H1 (cell line): Measurements from ENCODE around the gene LPCAT3. TPM values are rescaled to one million over a fixed set of nuclear protein-coding genes. Genes with fewer than 3 reads are reported as not detected.

Experiments
- BCL11A ChIP-seq, 2 experiments: IDR thresholded peaks; one replicate each; pipeline ENCODE4 v1.6.1; 2011; ENCODE audit warnings: low read depth in 2 of 2, low read length in 2 of 2, mild to moderate bottlenecking in 2 of 2
- BRCA1 ChIP-seq: IDR thresholded peaks from 2 replicates; pipeline ENCODE4 v1.6.1; 2012; ENCODE audit warnings: low read depth, low read length, improper control_type of control experiment
- CEBPB ChIP-seq: IDR thresholded peaks from 2 replicates; pipeline ENCODE4 v1.6.1; 2012; ENCODE audit warnings: low read depth, low read length
- CHD2 ChIP-seq: IDR thresholded peaks from 2 replicates; pipeline ENCODE4 v1.6.1; 2012; ENCODE audit warnings: low read length, improper control_type of control experiment
- CTBP2 ChIP-seq: IDR thresholded peaks from 2 replicates; pipeline ENCODE4 v1.7.0; 2011; ENCODE audit warnings: borderline replicate concordance, mild to moderate bottlenecking, moderate library complexity, mixed read lengths, low read length; ENCODE audit not compliant: insufficient read depth, insufficient read length
- CTCF ChIP-seq, 3 experiments: IDR thresholded peaks; 1 replicate in 2 of 3; 2 replicates in 1 of 3; pipeline versions ENCODE4 v1.5.1 to v1.6.1; 2011; ENCODE audit warnings: low read length in 3 of 3, mild to moderate bottlenecking in 3 of 3, inconsistent platforms in 2 of 3, low read depth in 1 of 3, moderate library complexity in 1 of 3; ENCODE audit not compliant: insufficient read depth in 1 of 3; ENCODE audit errors: control extremely low read depth in 1 of 3
- EP300 ChIP-seq, 2 experiments: IDR thresholded peaks; 1 replicate in 1 of 2; 2 replicates in 1 of 2; pipeline ENCODE4 v1.6.1; 2011 to 2012; ENCODE audit warnings: low read depth in 2 of 2, low read length in 2 of 2, mild to moderate bottlenecking in 2 of 2, borderline replicate concordance in 1 of 2, inconsistent platforms in 1 of 2, moderate library complexity in 1 of 2
- GABPA ChIP-seq: IDR thresholded peaks from 2 replicates; pipeline ENCODE4 v1.6.1; 2011; ENCODE audit warnings: mild to moderate bottlenecking, low read length, moderate library complexity, borderline replicate concordance; ENCODE audit not compliant: insufficient read depth
- JUND ChIP-seq: IDR thresholded peaks from 2 replicates; pipeline ENCODE4 v1.6.1; 2011; ENCODE audit warnings: mild to moderate bottlenecking, improper control_type of control experiment, low read length
- KDM5A ChIP-seq: fragments of 200-600 bp; IDR thresholded peaks from 2 replicates; pipeline ENCODE4 v1.7.1; 2012; ENCODE audit warnings: mild to moderate bottlenecking, low read length, inconsistent platforms, mixed read lengths
- NRF1 ChIP-seq: IDR thresholded peaks from 2 replicates; pipeline ENCODE4 v1.6.1; 2011; ENCODE audit warnings: mild to moderate bottlenecking, low read depth, low read length, improper control_type of control experiment
- POLR2A ChIP-seq, 2 experiments: IDR thresholded peaks; 1 replicate in 1 of 2; 2 replicates in 1 of 2; pipeline ENCODE4 v1.6.1; 2011; ENCODE audit warnings: low read depth in 2 of 2, low read length in 2 of 2, mild to moderate bottlenecking in 2 of 2; ENCODE audit errors: control extremely low read depth in 1 of 2
- POLR2AphosphoS5 ChIP-seq: IDR thresholded peaks from 2 replicates; pipeline ENCODE4 v1.6.1; 2011; ENCODE audit warnings: low read depth, low read length
- POU5F1 ChIP-seq: IDR thresholded peaks from 2 replicates; pipeline ENCODE4 v1.6.1; 2011; ENCODE audit warnings: low read depth, mild to moderate bottlenecking, low read length, moderate library complexity
- RAD21 ChIP-seq, 2 experiments: IDR thresholded peaks in 1 of 2; conservative IDR thresholded peaks in 1 of 2; 2 replicates each; pipeline ENCODE4 v1.6.1; 2011; ENCODE audit warnings: low read depth in 2 of 2, low read length in 2 of 2, improper control_type of control experiment in 1 of 2, inconsistent platforms in 1 of 2, mild to moderate bottlenecking in 1 of 2, moderate library complexity in 1 of 2
- TEAD4 ChIP-seq: IDR thresholded peaks from 2 replicates; pipeline ENCODE4 v1.6.1; 2012; ENCODE audit warnings: low read depth, low read length, inconsistent platforms, mixed read lengths
- USF2 ChIP-seq: IDR thresholded peaks from 2 replicates; pipeline ENCODE4 v1.6.1; 2011; ENCODE audit warnings: low read length, improper control_type of control experiment
- YY1 ChIP-seq: IDR thresholded peaks from 2 replicates; pipeline ENCODE4 v1.6.1; 2011; ENCODE audit warnings: low read depth, mild to moderate bottlenecking, low read length
- polyA plus RNA-seq, 7 experiments: library from polyadenylated mRNA; depleted of rRNA in 3 of 7; stranded (reverse) in 5 of 7; unstranded in 2 of 7; fragments of >200 nt in 5 of 7; fragments of 200-250 nt in 2 of 7; gene quantifications; 1 replicate in 5 of 7; 2 replicates in 1 of 7; 4 replicates in 1 of 7; pipeline versions ENCODE4 v1.2.1 to v1.2.3, GENCODE V29; 2011 to 2013; ENCODE audit warnings: missing spikeins in 2 of 7, mixed read lengths in 2 of 7
- total RNA-seq: library from RNA; stranded (reverse); fragmentation: NEBNext Ultra II Directional; extraction: Animal tissue kit (Norgen Biotek cat#: 25700); gene quantifications from 2 replicates; pipeline ENCODE4 v1.2.1, GENCODE V29; 2021
- TF ChIP-seq, protein P1 (sequence below): IDR thresholded peaks from 2 replicates; pipeline ENCODE4 v1.6.1; 2012; ENCODE audit warnings: inconsistent platforms

The LPCAT3 gene
- total and polyA plus RNA-seq, 2 of the 8 experiments (the other 6 are each of a cell fraction or from before 2014, with no cell fraction given): 55.8 to 70.4 TPM

- TF ChIP-seq RAD21 (IDR thresholded peaks at IDR 0.05 in 1 of 2, conservative IDR thresholded peaks at IDR 0.05 in 1 of 2; ENCODE audit: low read depth in 2 of 2, low read length in 2 of 2) (peak; percentile 64 to 72), KDM5A (no peak), NRF1 (0 out of 2 replicates have a peak, but pooled peaks have one; percentile 21), BRCA1 (no peak), CTCF (IDR thresholded peaks at IDR 0.05; ENCODE audit: control extremely low read depth in 1 of 3, insufficient read depth in 1 of 3, low read depth in 1 of 3, low read length in 3 of 3) (peak in 2 of 3 experiments; percentile 78 to 90; a peak in 3 of 4 replicates), GABPA (no peak), TEAD4 (no peak), USF2 (0 out of 2 replicates have a peak, but pooled peaks have one; percentile 25), CTBP2 (no peak), CHD2 (no peak), CEBPB (no peak), JUND (0 out of 2 replicates have a peak, but pooled peaks have one; percentile 7), YY1 (0 out of 2 replicates have a peak, but pooled peaks have one; percentile 49), BCL11A (IDR thresholded peaks at IDR 0.05; ENCODE audit: low read depth in 2 of 2, low read length in 2 of 2) (no peak), EP300 (IDR thresholded peaks at IDR 0.05; ENCODE audit: borderline replicate concordance in 1 of 2, low read depth in 2 of 2, low read length in 2 of 2) (no peak), POLR2A (IDR thresholded peaks at IDR 0.05; ENCODE audit: control extremely low read depth in 1 of 2, low read depth in 2 of 2, low read length in 2 of 2) (peak in 1 of 2 experiments; percentile 46; a peak in 2 of 3 replicates), POLR2AphosphoS5 (peak; percentile 74), POU5F1 (no peak)
- TF ChIP-seq, protein P1, sequence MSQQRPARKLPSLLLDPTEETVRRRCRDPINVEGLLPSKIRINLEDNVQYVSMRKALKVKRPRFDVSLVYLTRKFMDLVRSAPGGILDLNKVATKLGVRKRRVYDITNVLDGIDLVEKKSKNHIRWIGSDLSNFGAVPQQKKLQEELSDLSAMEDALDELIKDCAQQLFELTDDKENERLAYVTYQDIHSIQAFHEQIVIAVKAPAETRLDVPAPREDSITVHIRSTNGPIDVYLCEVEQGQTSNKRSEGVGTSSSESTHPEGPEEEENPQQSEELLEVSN: no peak
Observed at GRCh38 chr12:6965026-6965661, 53.1 kb downstream of the LPCAT3 start (continued).
